22Rv1 (cell line): ENCODE measurements around the gene CDH22.

Experiments used
- H3K27ac ChIP-seq: fragments of 450-650 bp; 2 replicates; pipeline ENCODE4 v1.5.1; 2017
- CTCF ChIP-seq: fragments of 450-650 bp; IDR thresholded peaks from 2 replicates; pipeline ENCODE4 v1.5.1; 2017; ENCODE audit warnings: mild to moderate bottlenecking
- ZFX ChIP-seq: fragments of 450-650 bp; IDR thresholded peaks from 2 replicates; pipeline ENCODE4 v1.6.1; 2017; ENCODE audit warnings: antibody characterized with exemption, borderline replicate concordance

Gene CDH22

GRCh38 chr20:46228670-46229069, 79.6 kb downstream of the CDH22 start:
- TF ChIP-seq CTCF, result no peak
- no peak for TF ChIP-seq ZFX
- H3K27ac ChIP-seq, result no peak overlapping the region

GRCh38 chr20:46227272-46227767, 81.0 kb downstream of the CDH22 start:
- TF ChIP-seq CTCF (no peak), ZFX (no peak)
- no peak overlapping the region for H3K27ac ChIP-seq

- no peak for TF ChIP-seq CTCF
- TF ChIP-seq ZFX, result no peak
- H3K27ac ChIP-seq, result no peak overlapping the region
Observed at GRCh38 chr20:46226602-46227001, 81.7 kb downstream of the CDH22 start.

GRCh38 chr20:46222521-46223007, 85.7 kb downstream of the CDH22 start:
- no peak overlapping the region for H3K27ac ChIP-seq
- no peak for TF ChIP-seq ZFX
- no peak for TF ChIP-seq CTCF

- TF ChIP-seq CTCF, result no peak
- TF ChIP-seq ZFX, result no peak
- H3K27ac ChIP-seq, result peak overlapping the region; percentile 61
Observed at GRCh38 chr20:46221256-46221833, 87.0 kb downstream of the CDH22 start.

- TF ChIP-seq CTCF (no peak), ZFX (no peak)
- peak overlapping the region; percentile 61 for H3K27ac ChIP-seq
Observed at GRCh38 chr20:46220455-46221207, 87.7 kb downstream of the CDH22 start.

- no peak for TF ChIP-seq ZFX
- no peak for TF ChIP-seq CTCF
- H3K27ac ChIP-seq, result no peak overlapping the region
Observed at GRCh38 chr20:46219920-46220319, 88.4 kb downstream of the CDH22 start.
